ENCODE results near the gene YBX3.
"Not testable (repeated sequence)": the region's sequence is repeated elsewhere in the genome, so short reads cannot be mapped to it uniquely, and the experiment has no call there.

The YBX3 gene

GRCh38 chr12:10753059-10753458 lies 29.9 kb upstream of the YBX3 start:
- Histone ChIP-seq H3K4me3 (ENCODE audit: low read length) (no peak overlapping the region), H3K4me2 (ENCODE audit: low read length) (no peak overlapping the region), H2AFZ (ENCODE audit: low read depth, low read length) (no peak overlapping the region), H3K9ac (ENCODE audit: low read length) (no peak overlapping the region), H3K9me3 (ENCODE audit: insufficient read depth, low read length) (peaks cover 10% of the 10 kb centered on the region; the same call in 1 of the 2 replicates), H3K79me2 (ENCODE audit: low read length) (no peaks in the 10 kb centered on the region), H3K36me3 (replicated peaks; ENCODE audit: low read depth, low read length) (no peaks in the 10 kb centered on the region), H3K27me3 (ENCODE audit: low read depth, low read length) (peaks cover 6% of the 10 kb centered on the region), H3K27ac (ENCODE audit: low read length) (no peak overlapping the region), H4K20me1 (ENCODE audit: insufficient read depth, low read length) (no peaks in the 10 kb centered on the region), H3K4me1 (ENCODE audit: low read length) (peaks cover 18% of the 10 kb centered on the region)
- TF ChIP-seq EZH2phosphoT487 (IDR thresholded peaks at IDR 0.05; ENCODE audit: low read depth) (no peak), CTCF (IDR thresholded peaks at IDR 0.05; ENCODE audit: low read depth, low read length) (no peak)

- Histone ChIP-seq H3K4me2 (ENCODE audit: low read length) (peak overlapping the region; percentile 87), H3K4me3 (ENCODE audit: low read length) (peak overlapping the region; percentile 81)
- TF ChIP-seq CTCF (IDR thresholded peaks at IDR 0.05; ENCODE audit: low read depth, low read length) (no peak), EZH2phosphoT487 (IDR thresholded peaks at IDR 0.05; ENCODE audit: low read depth) (no peak)
These were observed 27.2 kb upstream of the YBX3 start for GRCh38 chr12:10750385-10750727.

GRCh38 chr12:10749700-10750384 lies 26.7 kb upstream of the YBX3 start:
- no peaks in the 10 kb centered on the region for H4K20me1 ChIP-seq (ENCODE audit: insufficient read depth, low read length)
- no peaks in the 10 kb centered on the region for H3K9me3 ChIP-seq (ENCODE audit: insufficient read depth, low read length)
- peak overlapping the region; percentile 65 for H3K9ac ChIP-seq (ENCODE audit: low read length)
- H3K36me3 ChIP-seq (replicated peaks; ENCODE audit: low read depth, low read length), result no peaks in the 10 kb centered on the region
- H2AFZ ChIP-seq (ENCODE audit: low read depth, low read length), result peak overlapping the region; percentile 98
- peak overlapping the region; percentile 87 for H3K4me2 ChIP-seq (ENCODE audit: low read length)
- TF ChIP-seq CTCF (IDR thresholded peaks at IDR 0.05; ENCODE audit: low read depth, low read length) (peak; percentile 98), EZH2phosphoT487 (IDR thresholded peaks at IDR 0.05; ENCODE audit: low read depth) (no peak)
- no peaks in the 10 kb centered on the region for H3K79me2 ChIP-seq (ENCODE audit: low read length)
- H3K4me3 ChIP-seq (ENCODE audit: low read length), result peak overlapping the region; percentile 81
- peaks cover 18% of the 10 kb centered on the region for H3K4me1 ChIP-seq (ENCODE audit: low read length)
- no peaks in the 10 kb centered on the region for H3K27me3 ChIP-seq (ENCODE audit: low read depth, low read length)
- no peak overlapping the region for H3K27ac ChIP-seq (ENCODE audit: low read length)

More at GRCh38 chr12:10750385-10750727, 27.2 kb upstream of the YBX3 start:
- Histone ChIP-seq H3K9ac (ENCODE audit: low read length) (peak overlapping the region; percentile 38), H3K79me2 (ENCODE audit: low read length) (no peaks in the 10 kb centered on the region), H3K27ac (ENCODE audit: low read length) (no peak overlapping the region), H4K20me1 (ENCODE audit: insufficient read depth, low read length) (no peaks in the 10 kb centered on the region), H2AFZ (ENCODE audit: low read depth, low read length) (peak overlapping the region; percentile 77), H3K4me1 (ENCODE audit: low read length) (peaks cover 18% of the 10 kb centered on the region), H3K9me3 (ENCODE audit: insufficient read depth, low read length) (no peaks in the 10 kb centered on the region), H3K27me3 (ENCODE audit: low read depth, low read length) (no peaks in the 10 kb centered on the region), H3K36me3 (replicated peaks; ENCODE audit: low read depth, low read length) (no peaks in the 10 kb centered on the region)

GRCh38 chr12:10747730-10748129 lies 24.6 kb upstream of the YBX3 start:
- Histone ChIP-seq H3K4me1 (ENCODE audit: low read length) (peaks cover 20% of the 10 kb centered on the region), H3K9ac (ENCODE audit: low read length) (no peak overlapping the region), H3K79me2 (ENCODE audit: low read length) (no peaks in the 10 kb centered on the region), H3K9me3 (ENCODE audit: insufficient read depth, low read length) (no peaks in the 10 kb centered on the region), H2AFZ (ENCODE audit: low read depth, low read length) (no peak overlapping the region), H3K36me3 (replicated peaks; ENCODE audit: low read depth, low read length) (no peaks in the 10 kb centered on the region), H3K27ac (ENCODE audit: low read length) (no peak overlapping the region), H4K20me1 (ENCODE audit: insufficient read depth, low read length) (no peaks in the 10 kb centered on the region), H3K27me3 (ENCODE audit: low read depth, low read length) (no peaks in the 10 kb centered on the region), H3K4me2 (ENCODE audit: low read length) (no peak overlapping the region), H3K4me3 (ENCODE audit: low read length) (no peak overlapping the region)
- TF ChIP-seq EZH2phosphoT487 (IDR thresholded peaks at IDR 0.05; ENCODE audit: low read depth) (no peak), CTCF (IDR thresholded peaks at IDR 0.05; ENCODE audit: low read depth, low read length) (no peak)

GRCh38 chr12:10743420-10743819 lies 20.3 kb upstream of the YBX3 start:
- H3K4me3 ChIP-seq (ENCODE audit: low read length); H3K9ac ChIP-seq (ENCODE audit: low read length); H3K9me3 ChIP-seq (ENCODE audit: insufficient read depth, low read length); H3K4me2 ChIP-seq (ENCODE audit: low read length); H3K27me3 ChIP-seq (ENCODE audit: low read depth, low read length); H3K27ac ChIP-seq (ENCODE audit: low read length); H4K20me1 ChIP-seq (ENCODE audit: insufficient read depth, low read length); H3K79me2 ChIP-seq (ENCODE audit: low read length); H2AFZ ChIP-seq (ENCODE audit: low read depth, low read length); H3K36me3 ChIP-seq (replicated peaks; ENCODE audit: low read depth, low read length): not testable (repeated sequence)
- H3K4me1 ChIP-seq (ENCODE audit: low read length), result peaks cover 34% of the 10 kb centered on the region

Data from OCI-LY3 (cell line).